Activated CD4-positive, alpha-beta T cell treated with anti-CD3 and anti-CD28 coated beads for 24 hours (primary cell): Measurements from ENCODE around the gene TMEM182.

Source experiments
- DNase-seq, 2 donors: peaks; one replicate each; pipeline ENCODE4 v3.0.0-alpha.2; 2020; ENCODE audit warnings: low read depth in 2 of 2

The TMEM182 gene

GRCh38 chr2:102768253-102768652, 6.4 kb downstream of the TMEM182 start:
- no peak for DNase-seq

- DNase-seq, result no peak
Observed at GRCh38 chr2:102768892-102769291, 7.1 kb downstream of the TMEM182 start.

- DNase-seq, result no peak
Observed at GRCh38 chr2:102770506-102770905, 8.7 kb downstream of the TMEM182 start.

GRCh38 chr2:102771114-102771513, 9.3 kb downstream of the TMEM182 start:
- no peak for DNase-seq

- DNase-seq, result no peak
Observed at GRCh38 chr2:102772659-102773058, 10.8 kb downstream of the TMEM182 start.

GRCh38 chr2:102773149-102773705, 11.4 kb downstream of the TMEM182 start:
- DNase-seq, result no peak

- no peak for DNase-seq
Observed at GRCh38 chr2:102778260-102778659, 16.4 kb downstream of the TMEM182 start.

- no peak for DNase-seq
Observed at GRCh38 chr2:102780467-102780866, 18.6 kb downstream of the TMEM182 start.

GRCh38 chr2:102782187-102782586, 20.4 kb downstream of the TMEM182 start:
- DNase-seq, result no peak

GRCh38 chr2:102782933-102783332, 21.1 kb downstream of the TMEM182 start:
- no peak for DNase-seq

GRCh38 chr2:102783506-102784183, 21.8 kb downstream of the TMEM182 start:
- no peak for DNase-seq

- no peak for DNase-seq
Observed at GRCh38 chr2:102784940-102785339, 23.1 kb downstream of the TMEM182 start.

- DNase-seq, result no peak
Observed at GRCh38 chr2:102788216-102788884, 26.5 kb downstream of the TMEM182 start.

- DNase-seq, result no peak
Observed at GRCh38 chr2:102788885-102789260, 27.0 kb downstream of the TMEM182 start.

GRCh38 chr2:102789349-102790090, 27.7 kb downstream of the TMEM182 start:
- DNase-seq, result no peak

GRCh38 chr2:102790091-102790455, 28.2 kb downstream of the TMEM182 start:
- no peak for DNase-seq

- no peak for DNase-seq
Observed at GRCh38 chr2:102792568-102793208, 30.9 kb downstream of the TMEM182 start.

- no peak for DNase-seq
Observed at GRCh38 chr2:102795641-102796040, 33.8 kb downstream of the TMEM182 start.

GRCh38 chr2:102796337-102796736, 34.5 kb downstream of the TMEM182 start:
- no peak for DNase-seq

- no peak for DNase-seq
Observed at GRCh38 chr2:102797486-102797885, 35.7 kb downstream of the TMEM182 start.

- DNase-seq, result no peak
Observed at GRCh38 chr2:102798181-102798580, 36.4 kb downstream of the TMEM182 start.

GRCh38 chr2:102801098-102801718, 39.4 kb downstream of the TMEM182 start:
- DNase-seq, result no peak
